Activated T-cell treated with anti-CD3 and anti-CD28 coated beads, Interleukin-2, amount 50 U/mL, for 24 hours (primary cell): Measurements from ENCODE around the gene MLYCD.

Source experiments
- DNase-seq: peaks from one replicate; pipeline ENCODE4 v3.0.0-alpha.2; 2020
- H3K27ac Mint-ChIP-seq: 2 replicates; pipeline ENCODE4 v1.8.0; 2020; ENCODE audit warnings: mild to moderate bottlenecking, mixed read lengths
- H3K27me3 Mint-ChIP-seq: 2 replicates; pipeline ENCODE4 v1.8.0; 2020; ENCODE audit warnings: mixed read lengths
- H3K36me3 Mint-ChIP-seq: 2 replicates; pipeline ENCODE4 v1.8.0; 2020; ENCODE audit warnings: low read depth, mixed read lengths
- H3K4me1 Mint-ChIP-seq: 2 replicates; pipeline ENCODE4 v1.8.0; 2020; ENCODE audit warnings: low read depth, mixed read lengths
- H3K4me3 Mint-ChIP-seq: 2 replicates; pipeline ENCODE4 v1.8.0; 2020; ENCODE audit warnings: mild to moderate bottlenecking, moderate library complexity, mixed read lengths
- H3K9me3 Mint-ChIP-seq: 2 replicates; pipeline ENCODE4 v1.8.0; 2020; ENCODE audit warnings: mixed read lengths

MLYCD gene

GRCh38 chr16:83958846-83959565 is 60.1 kb downstream of the MLYCD start:
- DNase-seq, result no peak
- Mint-ChIP-seq H3K36me3 (no peaks in the 10 kb centered on the region), H3K9me3 (no peaks in the 10 kb centered on the region), H3K4me1 (peaks cover 4% of the 10 kb centered on the region), H3K27ac (no peak overlapping the region), H3K27me3 (peaks cover 27% of the 10 kb centered on the region), H3K4me3 (no peak overlapping the region)

- H3K4me1 Mint-ChIP-seq, result no peaks in the 10 kb centered on the region
- no peak for DNase-seq
- peaks cover 19% of the 10 kb centered on the region for H3K27me3 Mint-ChIP-seq
- no peak overlapping the region for H3K27ac Mint-ChIP-seq
- no peaks in the 10 kb centered on the region for H3K9me3 Mint-ChIP-seq
- no peaks in the 10 kb centered on the region for H3K36me3 Mint-ChIP-seq
- no peak overlapping the region for H3K4me3 Mint-ChIP-seq
Measured at GRCh38 chr16:83959656-83960434, 60.9 kb downstream of the MLYCD start.

- Mint-ChIP-seq H3K4me1 (no peaks in the 10 kb centered on the region), H3K9me3 (no peaks in the 10 kb centered on the region), H3K4me3 (no peak overlapping the region), H3K36me3 (no peaks in the 10 kb centered on the region), H3K27ac (no peak overlapping the region), H3K27me3 (peaks cover 11% of the 10 kb centered on the region)
- DNase-seq, result no peak
Measured at GRCh38 chr16:83960521-83961249, 61.8 kb downstream of the MLYCD start.

GRCh38 chr16:83961591-83961990 is 62.7 kb downstream of the MLYCD start:
- no peaks in the 10 kb centered on the region for H3K9me3 Mint-ChIP-seq
- no peak for DNase-seq
- no peaks in the 10 kb centered on the region for H3K36me3 Mint-ChIP-seq
- H3K4me3 Mint-ChIP-seq, result no peak overlapping the region
- H3K4me1 Mint-ChIP-seq, result no peaks in the 10 kb centered on the region
- no peak overlapping the region for H3K27ac Mint-ChIP-seq
- H3K27me3 Mint-ChIP-seq, result peaks cover 3% of the 10 kb centered on the region

GRCh38 chr16:83963277-83964119 is 64.6 kb downstream of the MLYCD start:
- H3K4me3 Mint-ChIP-seq, result no peak overlapping the region
- H3K27me3 Mint-ChIP-seq, result peaks cover 6% of the 10 kb centered on the region
- no peaks in the 10 kb centered on the region for H3K9me3 Mint-ChIP-seq
- H3K36me3 Mint-ChIP-seq, result no peaks in the 10 kb centered on the region
- H3K4me1 Mint-ChIP-seq, result peaks cover 1% of the 10 kb centered on the region
- no peak overlapping the region for H3K27ac Mint-ChIP-seq
- DNase-seq, result no peak

GRCh38 chr16:83964684-83965443 is 65.9 kb downstream of the MLYCD start:
- Mint-ChIP-seq H3K27ac (no peak overlapping the region), H3K4me1 (peaks cover 4% of the 10 kb centered on the region), H3K9me3 (no peaks in the 10 kb centered on the region), H3K27me3 (peaks cover 15% of the 10 kb centered on the region), H3K36me3 (no peaks in the 10 kb centered on the region), H3K4me3 (no peak overlapping the region)
- DNase-seq, result no peak

- Mint-ChIP-seq H3K4me1 (peaks cover 4% of the 10 kb centered on the region), H3K36me3 (no peaks in the 10 kb centered on the region), H3K27me3 (peaks cover 22% of the 10 kb centered on the region), H3K27ac (no peak overlapping the region), H3K4me3 (no peak overlapping the region), H3K9me3 (no peaks in the 10 kb centered on the region)
- no peak for DNase-seq
Measured at GRCh38 chr16:83965444-83966152, 66.7 kb downstream of the MLYCD start.

- H3K4me1 Mint-ChIP-seq, result peaks cover 4% of the 10 kb centered on the region
- DNase-seq, result no peak
- no peak overlapping the region for H3K27ac Mint-ChIP-seq
- H3K27me3 Mint-ChIP-seq, result peaks cover 27% of the 10 kb centered on the region
- no peak overlapping the region for H3K4me3 Mint-ChIP-seq
- H3K36me3 Mint-ChIP-seq, result no peaks in the 10 kb centered on the region
- no peaks in the 10 kb centered on the region for H3K9me3 Mint-ChIP-seq
Measured at GRCh38 chr16:83966153-83966696, 67.3 kb downstream of the MLYCD start.

- Mint-ChIP-seq H3K4me3 (no peak overlapping the region), H3K27me3 (peaks cover 34% of the 10 kb centered on the region), H3K4me1 (peaks cover 4% of the 10 kb centered on the region), H3K9me3 (no peaks in the 10 kb centered on the region), H3K36me3 (no peaks in the 10 kb centered on the region), H3K27ac (no peak overlapping the region)
- no peak for DNase-seq
Measured at GRCh38 chr16:83967091-83967490, 68.2 kb downstream of the MLYCD start.

- Mint-ChIP-seq H3K27ac (no peak within 1 kb of the TSS), H3K4me1 (peaks cover 4% of the 10 kb centered on the region), H3K4me3 (peak within 1 kb of the TSS; percentile 27)
Measured at GRCh38 chr16:83967838-83968305, 69.0 kb downstream of the MLYCD start, which contains the start of gene NECAB2. NECAB2 (plus strand) TSS chr16:83968244; CDS start chr16:83968649, 405 bp downstream.

GRCh38 chr16:83968306-83968851 is 69.5 kb downstream of the MLYCD start:
- H3K27ac Mint-ChIP-seq, result no peak overlapping the region
- H3K27me3 Mint-ChIP-seq, result peaks cover 35% of the 10 kb centered on the region
- H3K9me3 Mint-ChIP-seq, result no peaks in the 10 kb centered on the region
- no peaks in the 10 kb centered on the region for H3K36me3 Mint-ChIP-seq
- H3K4me1 Mint-ChIP-seq, result peaks cover 4% of the 10 kb centered on the region
- H3K4me3 Mint-ChIP-seq, result no peak overlapping the region
- DNase-seq, result no peak

More at GRCh38 chr16:83967838-83968305, 69.0 kb downstream of the MLYCD start, which contains the start of gene NECAB2:
- DNase-seq, result no peak
- Mint-ChIP-seq H3K9me3 (no peaks in the 10 kb centered on the region), H3K36me3 (no peaks in the 10 kb centered on the region), H3K27me3 (peaks cover 35% of the 10 kb centered on the region)

GRCh38 chr16:83968891-83969649 is 70.2 kb downstream of the MLYCD start:
- Mint-ChIP-seq H3K27ac (no peak overlapping the region), H3K4me1 (peaks cover 4% of the 10 kb centered on the region), H3K9me3 (no peaks in the 10 kb centered on the region), H3K27me3 (peaks cover 35% of the 10 kb centered on the region), H3K36me3 (no peaks in the 10 kb centered on the region), H3K4me3 (peak overlapping the region; percentile 15)
- no peak for DNase-seq
